Ishikawa (cell line): ENCODE results near the gene NECTIN1.

Experiments
- CEBPB ChIP-seq: IDR thresholded peaks from 2 replicates; pipeline ENCODE4 v1.6.1; 2012
- CREB1 ChIP-seq: IDR thresholded peaks from 2 replicates; pipeline ENCODE4 v1.6.1; 2012; ENCODE audit warnings: low read depth
- EGR1 ChIP-seq: IDR thresholded peaks from 2 replicates; pipeline ENCODE4 v1.6.1; 2012
- EP300 ChIP-seq: IDR thresholded peaks from 2 replicates; pipeline ENCODE4 v1.6.1; 2012; ENCODE audit warnings: borderline replicate concordance
- FOXM1 ChIP-seq: IDR thresholded peaks from 2 replicates; pipeline ENCODE4 v1.6.1; 2012; ENCODE audit warnings: low read depth, borderline replicate concordance
- NFIC ChIP-seq: IDR thresholded peaks from 2 replicates; pipeline ENCODE4 v1.6.1; 2012
- RAD21 ChIP-seq: IDR thresholded peaks from 2 replicates; pipeline ENCODE4 v1.6.1; 2012; ENCODE audit warnings: low read depth
- TAF1 ChIP-seq: IDR thresholded peaks from 2 replicates; pipeline ENCODE4 v1.6.1; 2012; ENCODE audit warnings: low read depth, mild to moderate bottlenecking
- TCF12 ChIP-seq: IDR thresholded peaks from 2 replicates; pipeline ENCODE4 v1.6.1; 2012; ENCODE audit warnings: low read depth
- TEAD4 ChIP-seq: IDR thresholded peaks from 2 replicates; pipeline ENCODE4 v1.6.1; 2012
- YY1 ChIP-seq: IDR thresholded peaks from 2 replicates; pipeline ENCODE4 v1.6.1; 2012; ENCODE audit warnings: low read depth
- ZBTB7A ChIP-seq: IDR thresholded peaks from 2 replicates; pipeline ENCODE4 v1.6.1; 2012; ENCODE audit warnings: low read depth
- TF ChIP-seq, protein P1 (sequence below): IDR thresholded peaks from 2 replicates; pipeline ENCODE4 v1.6.1; 2012
- TF ChIP-seq, protein P2 (sequence below): IDR thresholded peaks from 2 replicates; pipeline ENCODE4 v1.6.1; 2012; ENCODE audit warnings: low read depth, mild to moderate bottlenecking
- TF ChIP-seq, protein P3 (sequence below): IDR thresholded peaks from 2 replicates; pipeline ENCODE4 v1.6.1; 2012

Gene NECTIN1

DNA sequence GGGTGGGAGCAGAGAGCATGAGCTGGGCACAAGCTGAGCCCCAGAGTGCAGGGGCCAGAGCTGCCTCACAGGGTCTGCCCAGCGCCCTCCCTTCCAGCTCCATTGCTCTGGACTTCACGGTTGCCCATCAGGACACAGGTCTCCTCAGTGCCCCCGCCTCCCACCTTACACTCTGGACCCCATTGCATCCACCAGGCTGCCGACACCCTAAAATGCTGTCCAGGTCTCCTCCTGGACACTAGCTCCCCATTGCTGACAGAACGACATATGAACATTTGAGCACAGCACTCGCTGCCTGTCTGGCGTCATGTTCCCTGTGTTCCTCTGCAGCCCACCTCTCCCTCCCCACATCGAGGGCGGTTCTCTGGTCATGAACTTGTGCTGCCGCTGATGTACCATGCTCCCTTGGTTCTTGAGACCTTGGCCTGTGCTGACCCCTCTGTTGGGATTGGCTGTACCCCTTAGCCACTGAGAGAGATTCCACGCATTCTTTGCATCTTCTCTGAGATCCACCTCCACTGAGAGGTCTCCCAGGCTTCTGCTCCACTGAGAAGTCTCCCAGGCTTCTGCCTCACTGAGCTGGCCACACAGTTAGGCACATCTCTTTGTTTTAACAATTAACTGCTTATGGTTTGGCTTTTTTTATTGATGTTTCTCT lies 34.2 kb upstream of the NECTIN1 start:
- TF ChIP-seq ZBTB7A = no peak
- no peak for TF ChIP-seq CEBPB
- TF ChIP-seq CREB1 = no peak
- TF ChIP-seq, protein P1, sequence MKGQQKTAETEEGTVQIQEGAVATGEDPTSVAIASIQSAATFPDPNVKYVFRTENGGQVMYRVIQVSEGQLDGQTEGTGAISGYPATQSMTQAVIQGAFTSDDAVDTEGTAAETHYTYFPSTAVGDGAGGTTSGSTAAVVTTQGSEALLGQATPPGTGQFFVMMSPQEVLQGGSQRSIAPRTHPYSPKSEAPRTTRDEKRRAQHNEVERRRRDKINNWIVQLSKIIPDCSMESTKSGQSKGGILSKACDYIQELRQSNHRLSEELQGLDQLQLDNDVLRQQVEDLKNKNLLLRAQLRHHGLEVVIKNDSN = no peak
- TF ChIP-seq, protein P2, sequence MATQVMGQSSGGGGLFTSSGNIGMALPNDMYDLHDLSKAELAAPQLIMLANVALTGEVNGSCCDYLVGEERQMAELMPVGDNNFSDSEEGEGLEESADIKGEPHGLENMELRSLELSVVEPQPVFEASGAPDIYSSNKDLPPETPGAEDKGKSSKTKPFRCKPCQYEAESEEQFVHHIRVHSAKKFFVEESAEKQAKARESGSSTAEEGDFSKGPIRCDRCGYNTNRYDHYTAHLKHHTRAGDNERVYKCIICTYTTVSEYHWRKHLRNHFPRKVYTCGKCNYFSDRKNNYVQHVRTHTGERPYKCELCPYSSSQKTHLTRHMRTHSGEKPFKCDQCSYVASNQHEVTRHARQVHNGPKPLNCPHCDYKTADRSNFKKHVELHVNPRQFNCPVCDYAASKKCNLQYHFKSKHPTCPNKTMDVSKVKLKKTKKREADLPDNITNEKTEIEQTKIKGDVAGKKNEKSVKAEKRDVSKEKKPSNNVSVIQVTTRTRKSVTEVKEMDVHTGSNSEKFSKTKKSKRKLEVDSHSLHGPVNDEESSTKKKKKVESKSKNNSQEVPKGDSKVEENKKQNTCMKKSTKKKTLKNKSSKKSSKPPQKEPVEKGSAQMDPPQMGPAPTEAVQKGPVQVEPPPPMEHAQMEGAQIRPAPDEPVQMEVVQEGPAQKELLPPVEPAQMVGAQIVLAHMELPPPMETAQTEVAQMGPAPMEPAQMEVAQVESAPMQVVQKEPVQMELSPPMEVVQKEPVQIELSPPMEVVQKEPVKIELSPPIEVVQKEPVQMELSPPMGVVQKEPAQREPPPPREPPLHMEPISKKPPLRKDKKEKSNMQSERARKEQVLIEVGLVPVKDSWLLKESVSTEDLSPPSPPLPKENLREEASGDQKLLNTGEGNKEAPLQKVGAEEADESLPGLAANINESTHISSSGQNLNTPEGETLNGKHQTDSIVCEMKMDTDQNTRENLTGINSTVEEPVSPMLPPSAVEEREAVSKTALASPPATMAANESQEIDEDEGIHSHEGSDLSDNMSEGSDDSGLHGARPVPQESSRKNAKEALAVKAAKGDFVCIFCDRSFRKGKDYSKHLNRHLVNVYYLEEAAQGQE = no peak
- TF ChIP-seq YY1 = no peak
- TF ChIP-seq TAF1 = no peak

DNA sequence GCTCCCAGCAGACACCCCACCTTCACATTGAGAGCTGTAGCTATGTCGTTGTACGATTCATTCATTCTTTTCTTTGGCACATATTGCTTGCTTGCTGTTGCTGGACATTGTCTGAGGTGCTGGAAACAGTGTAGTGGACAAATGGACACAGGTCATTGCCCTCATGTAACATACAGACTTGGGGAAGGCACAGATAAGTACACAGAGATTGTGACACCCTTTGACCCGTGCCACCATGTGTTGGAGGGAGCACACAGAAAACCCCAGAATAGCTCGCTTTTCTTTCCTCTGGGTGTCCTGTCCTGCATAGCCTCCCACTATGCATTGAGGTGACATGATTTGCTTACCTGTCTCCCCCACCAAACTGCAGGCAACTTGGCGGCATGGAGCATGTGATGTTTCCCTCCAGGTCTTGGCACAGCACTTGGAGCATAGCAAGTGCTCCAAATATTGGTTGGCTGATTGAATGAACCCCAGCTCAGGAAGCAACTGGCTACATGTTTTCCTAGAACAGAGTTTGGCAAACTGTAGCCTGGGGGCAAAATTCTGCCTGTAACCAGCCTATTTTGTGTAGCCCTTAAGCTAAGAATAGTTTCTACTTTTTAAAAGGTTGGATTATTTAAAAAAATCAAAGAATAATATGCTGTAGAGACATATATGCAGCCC lies 30.9 kb upstream of the NECTIN1 start:
- no peak for TF ChIP-seq CREB1
- TF ChIP-seq, protein P2 = no peak
- TF ChIP-seq, protein P1 = no peak
- TF ChIP-seq RAD21 = no peak
- no peak for TF ChIP-seq TAF1
- TF ChIP-seq ZBTB7A = no peak
- TF ChIP-seq EP300 = no peak
- TF ChIP-seq YY1 = no peak
- TF ChIP-seq TCF12 = no peak
- TF ChIP-seq EGR1 = no peak
- TF ChIP-seq FOXM1 = no peak
- no peak for TF ChIP-seq NFIC
- TF ChIP-seq CEBPB = no peak
- TF ChIP-seq TEAD4 = no peak
- TF ChIP-seq, protein P3, sequence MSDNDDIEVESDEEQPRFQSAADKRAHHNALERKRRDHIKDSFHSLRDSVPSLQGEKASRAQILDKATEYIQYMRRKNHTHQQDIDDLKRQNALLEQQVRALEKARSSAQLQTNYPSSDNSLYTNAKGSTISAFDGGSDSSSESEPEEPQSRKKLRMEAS = no peak

DNA sequence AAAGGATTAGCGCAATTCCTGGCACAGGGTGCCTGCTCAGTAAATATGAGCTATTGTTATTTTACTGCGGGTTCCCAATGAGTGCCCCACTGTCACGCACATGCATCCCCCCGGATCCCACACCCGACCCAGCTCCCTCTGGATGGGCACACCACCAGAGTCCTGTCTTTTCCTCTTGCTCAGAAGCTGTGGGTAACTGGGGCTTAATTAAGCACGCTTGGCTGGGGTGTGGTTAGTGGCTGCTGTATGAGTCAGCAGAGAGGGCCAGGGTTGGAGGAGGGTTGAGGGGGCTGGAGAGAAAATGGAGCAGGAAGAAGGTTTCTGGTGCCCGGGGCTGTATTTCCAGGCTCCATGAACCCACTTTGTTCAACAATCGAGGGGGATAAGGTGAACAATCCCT lies 30.3 kb upstream of the NECTIN1 start:
- TF ChIP-seq, protein P3 = no peak
- TF ChIP-seq ZBTB7A (no peak), NFIC (no peak), EP300 (no peak)

DNA sequence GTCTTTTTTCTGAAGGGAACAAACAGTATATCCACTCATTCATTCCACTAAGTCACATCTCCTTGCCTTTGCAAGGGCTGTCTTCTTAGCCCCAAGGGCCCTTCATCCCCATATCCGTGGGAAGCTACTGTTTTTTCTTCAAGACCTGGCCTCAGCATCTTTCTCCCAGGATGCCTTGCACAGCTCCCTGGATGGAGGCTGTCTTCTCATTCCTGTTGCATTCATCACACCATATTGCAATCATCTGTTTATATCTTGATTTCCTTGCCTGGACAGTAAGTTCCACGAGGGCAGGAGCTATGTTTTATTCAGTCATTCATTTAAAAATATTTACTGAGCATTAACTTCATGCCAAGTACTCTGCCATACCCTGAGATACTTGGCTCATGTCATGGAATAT lies 29.3 kb upstream of the NECTIN1 start:
- no peak for TF ChIP-seq FOXM1

DNA sequence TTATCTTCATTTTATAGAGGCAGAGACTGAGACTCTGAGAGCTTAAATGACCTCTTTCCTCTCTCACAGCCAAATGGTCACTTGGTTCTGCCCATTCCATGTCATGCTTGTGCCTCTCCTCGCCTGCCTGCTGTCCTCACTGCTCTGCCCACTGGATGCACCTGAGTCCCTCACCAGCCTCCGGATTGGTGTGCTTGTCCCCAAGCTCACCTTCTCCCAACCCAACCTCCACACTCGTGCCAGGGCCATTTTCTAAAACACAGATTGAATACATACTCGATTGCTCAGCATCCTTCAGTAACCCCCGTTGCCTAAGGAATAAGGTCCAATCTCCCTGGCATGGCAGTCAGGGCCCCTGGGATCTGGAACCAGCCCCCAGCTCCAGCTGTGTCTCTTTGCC lies 28.4 kb upstream of the NECTIN1 start:
- TF ChIP-seq CEBPB (no peak), NFIC (no peak), ZBTB7A (no peak), YY1 (no peak), TEAD4 (no peak), TAF1 (no peak), EP300 (no peak), EGR1 (no peak), RAD21 (no peak), TCF12 (no peak), FOXM1 (no peak), CREB1 (no peak)
- TF ChIP-seq, protein P1 = no peak
- TF ChIP-seq, protein P2 = no peak
- TF ChIP-seq, protein P3 = no peak
